GDM1 (cell line): Measurements from ENCODE around the gene ITGB2.

Source experiments
- DNase-seq: peaks from one replicate; lab custom pipeline; 2025; lab: John Stamatoyannopoulos, UW

The ITGB2 gene

GRCh38 chr21:44846485-44847260 is 74.0 kb downstream of the ITGB2 start:
- DNase-seq = peak; percentile 56

- no peak for DNase-seq
These were observed 74.5 kb downstream of the ITGB2 start for GRCh38 chr21:44846224-44846484.

GRCh38 chr21:44845418-44846223 is 75.1 kb downstream of the ITGB2 start:
- peak; percentile 41 for DNase-seq

- DNase-seq = no peak
These were observed 76.4 kb downstream of the ITGB2 start for GRCh38 chr21:44844256-44844655.

- DNase-seq = no peak
These were observed 77.8 kb downstream of the ITGB2 start for GRCh38 chr21:44842721-44843445.

GRCh38 chr21:44842087-44842486 is 78.6 kb downstream of the ITGB2 start:
- DNase-seq = no peak

GRCh38 chr21:44840771-44841170 is 79.9 kb downstream of the ITGB2 start:
- DNase-seq = no peak

GRCh38 chr21:44838951-44839350 is 81.7 kb downstream of the ITGB2 start:
- no peak for DNase-seq

- no peak for DNase-seq
These were observed 82.4 kb downstream of the ITGB2 start for GRCh38 chr21:44838039-44838895.

- no peak for DNase-seq
These were observed 83.2 kb downstream of the ITGB2 start for GRCh38 chr21:44837537-44837936.

- no peak for DNase-seq
These were observed 83.8 kb downstream of the ITGB2 start for GRCh38 chr21:44836666-44837471.

GRCh38 chr21:44836349-44836665 is 84.4 kb downstream of the ITGB2 start:
- DNase-seq = no peak
